Psoas muscle (tissue), 8 donors: Measurements from ENCODE around the gene NTRK2. TPM values are rescaled to one million over a fixed set of nuclear protein-coding genes. Genes with fewer than 3 reads are reported as not detected.

Experiments
- ATAC-seq, 4 donors: fragments of 200-7000 bp; cut with Tn5 transposase; one replicate each; pipeline ENCODE4 v1.9.1; 2020; ENCODE audit warnings: moderate library complexity in 3 of 4, mild to moderate bottlenecking in 2 of 4
- DNase-seq, 2 donors: peaks; one replicate each; pipeline ENCODE4 v3.0.0-alpha.2; 2020
- H3K27ac ChIP-seq: fragments of 200-600 bp; one replicate; pipeline ENCODE4 v1.8.0; 2022
- H3K27me3 ChIP-seq, 3 donors: fragments of 200-600 bp in 1 of 3; one replicate each; pipeline versions ENCODE4 v1.6.1 to v1.8.0; 2013 to 2022; ENCODE audit warnings: low read length in 2 of 3, mild to moderate bottlenecking in 2 of 3, moderate library complexity in 1 of 3; ENCODE audit not compliant: insufficient read depth in 3 of 3
- H3K36me3 ChIP-seq, 2 donors: fragments of 200-600 bp in 1 of 2; one replicate each; pipeline versions ENCODE4 v1.6.1 to v1.8.0; 2013 to 2022; ENCODE audit warnings: low read depth in 1 of 2, mild to moderate bottlenecking in 1 of 2, moderate library complexity in 1 of 2; ENCODE audit not compliant: insufficient read depth in 1 of 2
- H3K4me1 ChIP-seq: fragments of 200-600 bp; one replicate; pipeline ENCODE4 v1.8.0; 2022
- H3K4me3 ChIP-seq: fragments of 200-600 bp; one replicate; pipeline ENCODE4 v1.8.0; 2022; ENCODE audit warnings: mild to moderate bottlenecking
- H3K9me3 ChIP-seq: fragments of 200-600 bp; one replicate; pipeline ENCODE4 v1.8.0; 2022
- CTCF ChIP-seq: fragments of 200-600 bp; IDR thresholded peaks from one replicate; pipeline ENCODE4 v1.8.0; 2022; ENCODE audit warnings: antibody characterized with exemption
- WGBS, 3 donors: extraction: QIAGEN DNeasy Blood & Tissue Kit; methylation state at CpG; one replicate each; pipeline versions ENCODE4 v1.1.6 to v1.1.7; 2013; 5-methylcytosine and 5-hydroxymethylcytosine counted together
- intact Hi-C, 2 donors: fragments of 100-400 bp; cut with DNase I; formaldehyde crosslinking; loops; one replicate each; pipeline versions ENCODE4 v1.11.0 to v1.14.2; 2022
- polyA plus RNA-seq, 3 donors: library from polyadenylated mRNA; stranded (reverse); fragments of 200-250 nt; gene quantifications; one replicate each; pipeline ENCODE4 v1.2.3, GENCODE V29; 2013
- total RNA-seq, 4 donors: library from RNA; stranded (reverse); fragmentation: NEBNext Ultra II Directional in 2 of 4; extraction: Animal tissue kit (Norgen Biotek cat#: 25700) in 2 of 4; gene quantifications; one replicate each; pipeline versions ENCODE4 v1.2.1 to v1.2.4, GENCODE V29; 2021 to 2023
- donor health status: healthy with polysubstance abuse.
- donor health status: DM: no; HTN: no; CAD: no; lungs with moderate emphysema.
- donor health status: Bipolar disorder and iron deficiency.
- donor health status: healthy.
- donor health status: DM: yes; HTN: yes; CAD: no.
- donor health status: DM: no; HTN: no; CAD: no.
- donor health status: DM: no; HTN: no; CAD: no.
- donor health status: DM: yes; HTN: yes; CAD: no.

NTRK2 gene
- total and polyA plus RNA-seq, 7 donors, result 0.46 to 3.6 (median 1.4) TPM

GRCh38 chr9:84789463-84789830, 119.9 kb downstream of the NTRK2 start:
- ATAC-seq (no peak), DNase-seq (no peak)
- TF ChIP-seq CTCF, result no peak
- H3K27me3 ChIP-seq, result no peaks in the 10 kb centered on the region
- no peaks in the 10 kb centered on the region for H3K36me3 ChIP-seq
- WGBS, 3 donors, result 84 to 90% (median 87%) methylated on average over 5 of the region's 5 CpGs
- H3K4me3 ChIP-seq, result no peak overlapping the region
- H3K4me1 ChIP-seq, result no peaks in the 10 kb centered on the region
- H3K27ac ChIP-seq, result no peak overlapping the region
- intact Hi-C loops, result no loop called here
- H3K9me3 ChIP-seq, result no peaks in the 10 kb centered on the region

GRCh38 chr9:84791643-84792042, 122.1 kb downstream of the NTRK2 start:
- DNase-seq (no peak), ATAC-seq (no peak)

GRCh38 chr9:84793251-84793650, 123.7 kb downstream of the NTRK2 start:
- H3K27ac ChIP-seq, result no peak overlapping the region
- H3K4me1 ChIP-seq, result no peaks in the 10 kb centered on the region
- no peaks in the 10 kb centered on the region for H3K36me3 ChIP-seq
- WGBS, 3 donors, result 70 to 78% (median 73%) methylated on average over 3 of the region's 3 CpGs
- ATAC-seq (no peak), DNase-seq (no peak)
- intact Hi-C loops, result no loop called here
- H3K27me3 ChIP-seq, result no peaks in the 10 kb centered on the region
- TF ChIP-seq CTCF, result no peak
- no peaks in the 10 kb centered on the region for H3K9me3 ChIP-seq
- H3K4me3 ChIP-seq, result no peak overlapping the region

More at GRCh38 chr9:84791643-84792042, 122.1 kb downstream of the NTRK2 start:
- no peak for TF ChIP-seq CTCF
- H3K27ac ChIP-seq, result no peak overlapping the region
- H3K36me3 ChIP-seq, result no peaks in the 10 kb centered on the region
- H3K4me1 ChIP-seq, result no peaks in the 10 kb centered on the region
- no peak overlapping the region for H3K4me3 ChIP-seq
- no peaks in the 10 kb centered on the region for H3K27me3 ChIP-seq
- no peaks in the 10 kb centered on the region for H3K9me3 ChIP-seq
- intact Hi-C loops, result no loop called here
- 57 to 69% (median 68%) methylated on average over 2 of the region's 2 CpGs for WGBS, 3 donors

- no peaks in the 10 kb centered on the region for H3K9me3 ChIP-seq
- no peak for TF ChIP-seq CTCF
- H3K27ac ChIP-seq, result no peak overlapping the region
- no peaks in the 10 kb centered on the region for H3K27me3 ChIP-seq
- no peaks in the 10 kb centered on the region for H3K36me3 ChIP-seq
- no peak for DNase-seq
- no peak for ATAC-seq
- H3K4me3 ChIP-seq, result no peak overlapping the region
- WGBS, 3 donors, result 77 to 82% (median 82%) methylated on average over 10 of the region's 10 CpGs
- H3K4me1 ChIP-seq, result no peaks in the 10 kb centered on the region
- intact Hi-C loops, result no loop called here
Measured at GRCh38 chr9:84794981-84795637, 125.6 kb downstream of the NTRK2 start.

- H3K9me3 ChIP-seq, result no peaks in the 10 kb centered on the region
- WGBS, 3 donors, result 84 to 95% (median 85%) methylated on average over 1 of the region's 1 CpG
- intact Hi-C loops, result no loop called here
Measured at GRCh38 chr9:84796404-84796803, 126.9 kb downstream of the NTRK2 start.

More at GRCh38 chr9:84796404-84796803, 126.9 kb downstream of the NTRK2 start:
- no peak overlapping the region for H3K27ac ChIP-seq
- TF ChIP-seq CTCF, result no peak
- no peaks in the 10 kb centered on the region for H3K36me3 ChIP-seq
- H3K4me3 ChIP-seq, result no peak overlapping the region
- no peaks in the 10 kb centered on the region for H3K27me3 ChIP-seq
- ATAC-seq (no peak), DNase-seq (no peak)
- H3K4me1 ChIP-seq, result no peaks in the 10 kb centered on the region
